Measurements from ENCODE around the gene SORCS2.

DNA sequence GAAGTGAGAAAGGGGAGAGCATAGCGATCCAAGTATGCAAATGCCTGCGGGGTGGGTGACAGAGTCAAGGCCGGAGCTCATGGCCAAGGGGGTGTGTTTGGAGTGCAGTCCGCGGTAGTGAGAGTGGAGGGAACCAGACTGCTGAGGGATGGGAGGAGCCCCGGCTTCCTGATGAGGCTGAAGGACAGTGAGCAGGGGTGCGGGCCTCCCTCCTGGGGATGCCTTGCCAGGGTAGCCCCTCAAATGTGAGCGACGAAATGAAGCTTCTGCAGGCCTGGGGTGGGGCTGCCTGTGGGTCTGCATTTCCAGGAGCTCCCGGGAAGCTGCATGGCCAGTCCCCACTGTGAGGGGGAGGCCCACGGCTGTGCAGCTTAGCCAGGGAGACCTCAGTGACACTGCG, 197.4 kb downstream of the SORCS2 start:
- no peak for TF ChIP-seq EZH2 (IDR thresholded peaks at IDR 0.05; ENCODE audit: borderline replicate concordance, low read depth, low read length, poor library complexity, severe bottlenecking)
- TF ChIP-seq, protein P1, sequence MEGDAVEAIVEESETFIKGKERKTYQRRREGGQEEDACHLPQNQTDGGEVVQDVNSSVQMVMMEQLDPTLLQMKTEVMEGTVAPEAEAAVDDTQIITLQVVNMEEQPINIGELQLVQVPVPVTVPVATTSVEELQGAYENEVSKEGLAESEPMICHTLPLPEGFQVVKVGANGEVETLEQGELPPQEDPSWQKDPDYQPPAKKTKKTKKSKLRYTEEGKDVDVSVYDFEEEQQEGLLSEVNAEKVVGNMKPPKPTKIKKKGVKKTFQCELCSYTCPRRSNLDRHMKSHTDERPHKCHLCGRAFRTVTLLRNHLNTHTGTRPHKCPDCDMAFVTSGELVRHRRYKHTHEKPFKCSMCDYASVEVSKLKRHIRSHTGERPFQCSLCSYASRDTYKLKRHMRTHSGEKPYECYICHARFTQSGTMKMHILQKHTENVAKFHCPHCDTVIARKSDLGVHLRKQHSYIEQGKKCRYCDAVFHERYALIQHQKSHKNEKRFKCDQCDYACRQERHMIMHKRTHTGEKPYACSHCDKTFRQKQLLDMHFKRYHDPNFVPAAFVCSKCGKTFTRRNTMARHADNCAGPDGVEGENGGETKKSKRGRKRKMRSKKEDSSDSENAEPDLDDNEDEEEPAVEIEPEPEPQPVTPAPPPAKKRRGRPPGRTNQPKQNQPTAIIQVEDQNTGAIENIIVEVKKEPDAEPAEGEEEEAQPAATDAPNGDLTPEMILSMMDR (conservative IDR thresholded peaks at IDR 0.05; ENCODE audit: low read depth, low read length): no peak

Measured in A673 (cell line).